Spleen (tissue), 11 donors: ENCODE data around the gene NDST3. TPM values are rescaled to one million over a fixed set of nuclear protein-coding genes. Genes with fewer than 3 reads are reported as not detected.

Experiments
- DNase-seq: peaks from one replicate; pipeline ENCODE4 v3.0.0-alpha.2; 2020
- H3K27ac ChIP-seq, 8 donors: fragments of 200-600 bp; sonication (generic) in 7 of 8; 1 replicate in 4 of 8; 2 replicates in 4 of 8; pipeline versions ENCODE4 v1.5.0 to v1.8.0; 2016 to 2021; ENCODE audit warnings: inconsistent platforms in 4 of 8, mild to moderate bottlenecking in 4 of 8, moderate library complexity in 1 of 8
- H3K27me3 ChIP-seq, 7 donors: fragments of 200-600 bp; sonication (generic) in 6 of 7; replicated peaks in 1 of 7; 1 replicate in 4 of 7; 2 replicates in 3 of 7; pipeline versions ENCODE4 v1.5.0 to v1.8.0; 2016 to 2021; ENCODE audit warnings: inconsistent platforms in 3 of 7, mild to moderate bottlenecking in 1 of 7
- H3K36me3 ChIP-seq, 6 donors: fragments of 200-600 bp; sonication (generic) in 5 of 6; 1 replicate in 4 of 6; 2 replicates in 2 of 6; pipeline versions ENCODE4 v1.5.0 to v1.8.0; 2016 to 2021; ENCODE audit warnings: inconsistent platforms in 2 of 6
- H3K4me1 ChIP-seq, 6 donors: fragments of 200-600 bp; sonication (generic) in 5 of 6; 1 replicate in 3 of 6; 2 replicates in 3 of 6; pipeline versions ENCODE4 v1.5.0 to v1.8.0; 2016 to 2021; ENCODE audit warnings: inconsistent platforms in 3 of 6
- H3K4me3 ChIP-seq, 8 donors: fragments of 200-600 bp; sonication (generic) in 7 of 8; 1 replicate in 4 of 8; 2 replicates in 4 of 8; pipeline versions ENCODE4 v1.5.0 to v1.8.0; 2016 to 2021; ENCODE audit warnings: inconsistent platforms in 4 of 8, mild to moderate bottlenecking in 4 of 8, moderate library complexity in 2 of 8
- H3K9me3 ChIP-seq, 8 donors: fragments of 200-600 bp; sonication (generic) in 7 of 8; 1 replicate in 4 of 8; 2 replicates in 4 of 8; pipeline versions ENCODE4 v1.5.0 to v1.8.0; 2016 to 2021; ENCODE audit warnings: inconsistent platforms in 4 of 8
- CTCF ChIP-seq, 11 experiments: fragments of 200-600 bp in 7 of 11; fragments of 450-650 bp in 4 of 11; sonication (generic) in 4 of 11; IDR thresholded peaks in 8 of 11; conservative IDR thresholded peaks in 3 of 11; 1 replicate in 7 of 11; 2 replicates in 4 of 11; pipeline versions ENCODE4 v1.4.0 to v1.8.0; 2016 to 2021; ENCODE audit warnings: antibody characterized with exemption in 11 of 11, inconsistent platforms in 4 of 11, mild to moderate bottlenecking in 1 of 11
- POLR2A ChIP-seq, 3 donors: fragments of 450-650 bp; IDR thresholded peaks; one replicate each; pipeline ENCODE4 v1.5.1; 2017; ENCODE audit warnings: antibody characterized with exemption in 3 of 3, mild to moderate bottlenecking in 1 of 3
- POLR2AphosphoS5 ChIP-seq, 3 donors: sonication (generic); formaldehyde crosslinking; IDR thresholded peaks; one replicate each; pipeline ENCODE4 v1.5.1; 2017; ENCODE audit warnings: antibody characterized with exemption in 3 of 3
- WGBS, 5 donors: extraction: QIAGEN DNeasy Blood & Tissue Kit in 3 of 5; methylation state at CpG; one replicate each; pipeline versions ENCODE4 v1.1.5 to v1.1.7; 2013 to 2018; 5-methylcytosine and 5-hydroxymethylcytosine counted together
- intact Hi-C: fragments of 100-400 bp; cut with DNase I; formaldehyde crosslinking; loops from one replicate; pipeline ENCODE4 v1.15.0; 2023; ENCODE audit warnings: low total_unique reads
- polyA plus RNA-seq, 3 donors: library from polyadenylated mRNA; stranded (reverse); fragments of 200-250 nt; gene quantifications; one replicate each; pipeline ENCODE4 v1.2.1, GENCODE V29; 2013
- total RNA-seq, 7 donors: library from RNA; depleted of rRNA in 3 of 7; stranded (reverse); fragments of >200 nt in 3 of 7; fragmentation: NEBNext Ultra II Directional in 4 of 7; extraction: Animal tissue kit (Norgen Biotek cat#: 25700) in 4 of 7; gene quantifications; one replicate each; pipeline versions ENCODE4 v1.1.0 to v1.2.1, GENCODE V29; 2016 to 2021
- donor health status: healthy with polysubstance abuse.
- donor health status: DM: no; HTN: no; CAD: no; lungs with moderate emphysema.
- donor health status: DM: no; HTN: no; CAD: no.
- donor health status: Bipolar disorder and iron deficiency.
- donor health status: healthy.
- donor health status: DM: no; HTN: no; CAD: no.
- donor health status: DM: yes; HTN: yes; CAD: no.

NDST3 gene
- total and polyA plus RNA-seq, 10 donors = 0.24 to 21.9 (median 5.7) TPM

GRCh38 chr4:118004088-118004487 lies 30.2 kb upstream of the NDST3 start:
- TF ChIP-seq POLR2AphosphoS5 (IDR thresholded peaks at IDR 0.05) = no peak
- Histone ChIP-seq H3K9me3 (no peaks in the 10 kb centered on the region), H3K4me3 (no peak overlapping the region), H3K27ac (no peak overlapping the region), H3K27me3 (no peaks in the 10 kb centered on the region), H3K4me1 (no peaks in the 10 kb centered on the region), H3K36me3 (no peaks in the 10 kb centered on the region)
- 74 to 94% (median 87%) methylated on average over 2 of the region's 2 CpGs for WGBS, 5 donors
- DNase-seq = no peak
- intact Hi-C loops = no loop called here

- H3K36me3 ChIP-seq = no peaks in the 10 kb centered on the region
- intact Hi-C loops = no loop called here
- H3K4me1 ChIP-seq = no peaks in the 10 kb centered on the region
- no peak overlapping the region for H3K27ac ChIP-seq
- WGBS, 5 donors = 80 to 89% (median 85%) methylated on average over 3 of the region's 3 CpGs
- no peaks in the 10 kb centered on the region for H3K27me3 ChIP-seq
- TF ChIP-seq CTCF (IDR thresholded peaks at IDR 0.05 in 8 of 11, conservative IDR thresholded peaks at IDR 0.05 in 3 of 11) (no peak), POLR2A (IDR thresholded peaks at IDR 0.05) (no peak), POLR2AphosphoS5 (IDR thresholded peaks at IDR 0.05) (no peak)
- no peak for DNase-seq
- no peak overlapping the region for H3K4me3 ChIP-seq
- H3K9me3 ChIP-seq = no peaks in the 10 kb centered on the region
Measured at GRCh38 chr4:118005883-118006282, 28.4 kb upstream of the NDST3 start.

GRCh38 chr4:118012142-118012541 lies 22.1 kb upstream of the NDST3 start:
- Histone ChIP-seq H3K9me3 (no peaks in the 10 kb centered on the region), H3K4me1 (no peaks in the 10 kb centered on the region), H3K4me3 (no peak overlapping the region), H3K27me3 (no peaks in the 10 kb centered on the region), H3K36me3 (no peaks in the 10 kb centered on the region), H3K27ac (no peak overlapping the region)
- intact Hi-C loops = no loop called here
- no peak for DNase-seq
- TF ChIP-seq CTCF (IDR thresholded peaks at IDR 0.05 in 8 of 11, conservative IDR thresholded peaks at IDR 0.05 in 3 of 11) (no peak), POLR2A (IDR thresholded peaks at IDR 0.05) (no peak), POLR2AphosphoS5 (IDR thresholded peaks at IDR 0.05) (no peak)
- 88 to 100% (median 91%) methylated on average over 2 of the region's 2 CpGs for WGBS, 5 donors

GRCh38 chr4:118014831-118015230 lies 19.5 kb upstream of the NDST3 start:
- 82 to 97% (median 91%) methylated on average over 3 of the region's 3 CpGs for WGBS, 5 donors
- intact Hi-C loops = no loop called here

More at GRCh38 chr4:118014831-118015230, 19.5 kb upstream of the NDST3 start:
- no peak overlapping the region for H3K4me3 ChIP-seq
- no peaks in the 10 kb centered on the region for H3K36me3 ChIP-seq
- TF ChIP-seq CTCF (IDR thresholded peaks at IDR 0.05 in 8 of 11, conservative IDR thresholded peaks at IDR 0.05 in 3 of 11) = no peak
- TF ChIP-seq POLR2AphosphoS5 (IDR thresholded peaks at IDR 0.05) = no peak
- TF ChIP-seq POLR2A (IDR thresholded peaks at IDR 0.05) = no peak
- H3K27ac ChIP-seq = no peak overlapping the region
- no peaks in the 10 kb centered on the region for H3K9me3 ChIP-seq
- no peaks in the 10 kb centered on the region for H3K27me3 ChIP-seq
- DNase-seq = no peak
- no peaks in the 10 kb centered on the region for H3K4me1 ChIP-seq
